GM18505 (cell line): Measurements from ENCODE around the gene CARMIL1.

Experiments
- ATAC-seq: cut with Tn5 transposase; IDR thresholded peaks from one replicate; pipeline ENCODE4 v1.9.1; 2021; ENCODE audit not compliant: unreplicated experiment
- POLR2A ChIP-seq: IDR thresholded peaks from 4 replicates; pipeline ENCODE4 v1.6.1; 2011; ENCODE audit warnings: borderline replicate concordance; ENCODE audit not compliant: insufficient read depth, insufficient read length; ENCODE audit errors: extremely low read depth

The CARMIL1 gene

GRCh38 chr6:25399885-25400284 is 120.7 kb downstream of the CARMIL1 start:
- TF ChIP-seq POLR2A = no peak
- ATAC-seq = no peak

GRCh38 chr6:25401711-25402110 is 122.5 kb downstream of the CARMIL1 start:
- no peak for TF ChIP-seq POLR2A
- ATAC-seq = no peak

DNA sequence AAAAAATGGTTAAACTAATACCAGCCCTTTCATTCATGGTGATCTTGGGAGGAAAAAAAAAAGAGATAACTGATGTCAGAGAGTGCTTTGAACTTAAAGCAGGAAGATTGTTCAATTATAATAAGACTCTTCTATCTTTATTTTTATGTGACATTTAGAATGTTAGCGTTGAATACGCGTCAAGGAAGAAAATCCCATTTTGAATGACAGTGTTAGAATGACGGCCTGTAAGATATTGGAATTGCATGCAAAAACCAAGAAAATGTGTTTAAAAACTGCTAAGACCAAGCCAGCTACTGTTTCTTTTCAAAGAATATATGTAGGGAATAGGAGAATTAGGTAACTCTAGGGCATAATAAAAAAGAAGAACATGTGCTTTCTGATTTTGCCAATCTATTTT is 123.0 kb downstream of the CARMIL1 start:
- no peak for ATAC-seq
- no peak for TF ChIP-seq POLR2A

DNA sequence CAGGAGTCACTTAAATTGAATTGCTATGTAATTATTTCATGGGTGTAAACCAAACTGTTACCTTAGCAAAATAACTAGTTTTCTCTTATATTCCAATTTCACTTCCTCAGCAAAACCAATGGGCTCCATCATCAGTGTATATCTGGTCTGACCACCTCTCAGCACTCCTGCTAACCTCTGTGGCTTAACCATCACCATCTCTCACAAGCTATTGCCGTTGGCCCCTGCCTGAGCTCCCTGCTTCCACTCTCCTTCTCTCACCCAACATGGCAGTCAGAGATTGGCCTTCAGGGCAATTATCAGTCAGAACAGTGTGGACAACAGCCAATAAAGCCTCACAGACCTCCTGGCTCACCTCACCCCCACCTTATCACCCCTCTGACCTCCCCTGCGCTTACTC is 124.0 kb downstream of the CARMIL1 start:
- no peak for ATAC-seq
- TF ChIP-seq POLR2A = no peak

DNA sequence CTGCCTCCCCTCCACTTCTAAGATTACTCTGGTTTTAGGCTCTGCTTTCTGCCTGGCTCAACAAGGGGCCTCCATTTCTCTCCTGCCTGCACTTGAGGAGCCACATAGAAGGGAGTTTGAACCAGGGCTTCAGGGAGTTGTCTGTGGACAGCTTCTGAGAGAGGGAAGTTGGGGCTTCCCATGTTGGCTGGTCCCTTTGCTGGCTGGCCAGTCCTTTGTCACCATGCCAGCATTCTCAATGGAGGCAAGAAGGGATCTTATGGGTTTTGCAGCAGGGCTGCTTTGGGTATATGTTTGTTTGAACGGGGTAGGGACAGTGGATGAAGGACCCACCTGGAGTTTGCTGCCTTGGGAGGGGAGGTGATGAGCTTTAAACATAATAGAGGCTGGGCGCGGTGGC is 124.9 kb downstream of the CARMIL1 start:
- ATAC-seq = no peak
- no peak for TF ChIP-seq POLR2A

DNA sequence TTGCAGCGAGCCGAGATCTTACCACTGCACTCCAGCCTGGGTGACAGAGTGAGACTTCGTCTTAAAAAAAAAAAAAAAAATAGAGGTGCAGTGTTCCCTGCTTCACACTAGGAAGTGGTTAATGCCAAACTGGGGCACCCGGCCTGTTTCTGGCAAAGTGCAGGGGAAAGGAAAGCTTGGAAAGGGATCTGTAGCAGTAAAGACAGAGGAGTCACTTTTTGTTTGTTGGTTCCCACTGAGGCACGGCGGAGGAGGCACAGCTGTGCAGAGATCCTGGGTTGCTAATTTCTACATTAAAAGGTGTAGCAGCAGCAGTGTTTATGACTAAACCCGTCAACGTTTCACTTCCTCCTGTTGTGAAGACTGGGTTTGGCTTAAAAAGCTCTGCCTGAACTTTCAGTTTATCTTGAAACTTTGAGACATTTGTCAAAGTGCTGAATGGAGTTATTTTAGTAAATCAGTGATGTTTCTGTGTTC is 125.6 kb downstream of the CARMIL1 start:
- peak; percentile 92 for ATAC-seq
- TF ChIP-seq POLR2A = no peak

GRCh38 chr6:25405442-25405841 is 126.3 kb downstream of the CARMIL1 start:
- ATAC-seq = peak; percentile 30
- no peak for TF ChIP-seq POLR2A

DNA sequence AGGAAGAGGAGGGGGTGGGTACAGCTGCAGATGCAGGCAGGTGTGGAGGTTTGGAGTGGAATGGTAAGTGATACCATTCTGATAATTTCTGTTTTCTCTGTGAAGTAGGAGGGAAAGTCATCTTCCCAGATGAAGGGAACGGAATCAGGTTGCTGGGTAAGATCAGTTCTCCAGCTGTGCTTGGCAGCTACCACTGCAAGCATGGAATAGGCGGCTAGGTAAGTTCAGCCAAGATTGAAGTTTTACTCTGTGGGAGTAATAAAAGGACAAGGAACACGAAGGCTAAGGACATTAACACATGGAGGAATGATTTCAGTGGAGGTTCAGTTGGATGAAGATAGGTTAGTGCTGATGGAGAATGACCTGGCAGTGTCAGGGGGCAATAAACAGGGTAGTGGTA is 128.3 kb downstream of the CARMIL1 start:
- ATAC-seq = no peak

DNA sequence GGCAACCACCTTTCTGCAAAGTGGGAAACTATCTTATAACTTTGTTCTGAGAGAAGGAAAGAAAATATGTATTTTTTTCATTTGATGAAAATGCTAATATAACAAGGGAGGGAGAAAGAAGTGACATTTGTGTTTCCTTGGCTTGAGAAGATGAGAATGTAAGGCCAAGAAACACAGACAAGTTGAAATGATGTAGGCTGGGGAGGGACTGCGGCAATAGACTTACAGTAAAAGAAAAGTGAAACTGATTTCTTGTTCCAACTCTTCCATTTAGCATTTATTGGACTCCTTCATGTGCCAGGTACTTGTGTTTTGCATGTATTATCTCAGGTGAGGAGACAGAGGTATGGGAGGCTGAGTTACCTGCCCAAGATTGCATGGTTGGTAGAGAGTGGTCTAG is 130.9 kb downstream of the CARMIL1 start:
- no peak for TF ChIP-seq POLR2A
- ATAC-seq = no peak

More for the DNA sequence above, 128.3 kb downstream of the CARMIL1 start:
- no peak for TF ChIP-seq POLR2A

- no peak for ATAC-seq
- TF ChIP-seq POLR2A = no peak
Observed at GRCh38 chr6:25411316-25411950, 132.3 kb downstream of the CARMIL1 start.

DNA sequence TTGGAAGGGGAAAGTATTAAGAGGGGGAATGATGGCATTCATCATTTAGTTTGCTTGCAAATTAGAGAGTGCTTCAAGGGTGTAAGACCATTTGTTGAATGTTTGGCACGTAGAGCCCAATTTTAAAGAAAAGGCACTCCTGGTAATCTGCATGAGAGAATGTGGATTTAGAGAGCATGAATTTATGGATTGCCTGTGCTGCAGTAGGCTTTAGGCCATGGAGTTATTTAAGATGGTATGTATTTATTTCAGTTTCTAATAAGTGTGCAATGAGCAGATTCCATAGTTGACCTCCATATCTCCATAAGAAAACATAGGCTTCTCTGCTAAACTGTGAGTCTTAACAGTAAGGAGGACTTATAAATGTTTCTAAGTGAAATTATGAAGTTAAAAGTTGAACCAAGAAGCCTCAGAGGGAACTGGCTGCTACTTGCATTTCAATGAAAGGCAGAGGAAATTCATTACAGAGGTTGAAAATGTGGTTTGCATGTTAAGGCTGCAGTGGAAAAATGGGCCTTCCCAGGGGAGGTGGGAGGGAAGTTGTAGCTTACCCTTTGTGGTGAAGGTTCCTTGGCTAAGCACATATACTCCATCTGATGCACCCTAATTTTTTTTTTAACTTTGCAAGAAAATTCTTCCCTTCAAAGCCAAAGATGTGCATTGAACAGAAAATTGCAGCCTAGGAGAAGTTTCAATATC is 134.2 kb downstream of the CARMIL1 start:
- TF ChIP-seq POLR2A = no peak
- ATAC-seq = no peak

- TF ChIP-seq POLR2A = no peak
- ATAC-seq = no peak
Observed at GRCh38 chr6:25414168-25414567, 135.0 kb downstream of the CARMIL1 start.

GRCh38 chr6:25414755-25415154 is 135.6 kb downstream of the CARMIL1 start:
- ATAC-seq = no peak
- no peak for TF ChIP-seq POLR2A

DNA sequence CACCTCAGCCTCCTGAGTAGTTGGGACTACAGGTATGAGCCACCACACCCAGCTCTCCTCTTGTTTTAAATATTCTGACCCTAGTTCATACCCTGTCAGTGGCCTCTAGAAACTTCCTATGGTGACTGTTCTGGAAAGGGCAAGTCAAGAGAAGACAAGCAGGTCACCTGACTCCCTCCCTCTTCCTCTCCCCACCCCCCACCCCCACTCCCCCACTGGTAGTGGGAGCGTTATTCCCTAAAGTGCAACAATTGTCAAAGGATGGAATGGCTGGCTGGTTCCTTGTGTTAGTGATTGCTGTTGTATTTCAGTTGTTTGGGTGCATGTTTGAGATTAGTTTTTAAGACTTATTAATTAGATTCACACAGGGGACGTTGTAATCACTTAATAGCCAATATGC is 136.1 kb downstream of the CARMIL1 start:
- no peak for TF ChIP-seq POLR2A
- no peak for ATAC-seq

GRCh38 chr6:25415701-25416100 is 136.5 kb downstream of the CARMIL1 start:
- no peak for ATAC-seq
- TF ChIP-seq POLR2A = no peak

- no peak for ATAC-seq
- no peak for TF ChIP-seq POLR2A
Observed at GRCh38 chr6:25417046-25417605, 138.0 kb downstream of the CARMIL1 start.
